Measurements from ENCODE around the gene GRK5. TPM values are rescaled to one million over a fixed set of nuclear protein-coding genes. Genes with fewer than 3 reads are reported as not detected.

The GRK5 gene
- total RNA-seq, 1 experiment from 2014 or later = 58.2 TPM

DNA sequence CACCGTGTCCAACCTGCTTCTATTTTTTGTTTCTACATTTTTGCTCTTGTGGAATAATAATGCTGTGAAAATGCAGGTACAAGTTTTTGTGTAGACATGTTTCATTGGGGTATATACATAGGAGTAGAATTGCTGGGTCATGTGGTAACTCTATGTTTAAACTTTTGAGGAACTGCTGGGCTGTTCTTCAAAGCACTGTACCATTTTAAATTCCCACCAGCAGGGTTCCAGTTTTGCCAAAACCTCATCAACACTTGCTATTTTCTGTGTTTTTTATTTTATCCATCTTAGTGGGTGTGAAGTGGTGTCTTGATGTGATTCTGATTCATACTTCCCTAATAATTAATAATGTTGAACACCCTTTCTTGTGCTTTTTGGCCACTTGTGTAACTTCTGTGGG, 196.6 kb downstream of the GRK5 start:
- no peaks in the 10 kb centered on the region for H3K9me3 ChIP-seq (ENCODE audit: low read depth, low read length, poor library complexity, severe bottlenecking)
- BruUV-seq (replicated peaks) = no TSS peak
- no peaks in the 10 kb centered on the region for H3K4me1 ChIP-seq (ENCODE audit: insufficient read depth, low read length, poor library complexity, severe bottlenecking)
- peaks cover 2% of the 10 kb centered on the region for H3K36me3 ChIP-seq (ENCODE audit: insufficient read depth, low read length, poor library complexity, severe bottlenecking)
- TF ChIP-seq EZH2 (IDR thresholded peaks at IDR 0.05; ENCODE audit: borderline replicate concordance, low read depth, low read length, poor library complexity, severe bottlenecking) = no peak
- TF ChIP-seq, protein P1, sequence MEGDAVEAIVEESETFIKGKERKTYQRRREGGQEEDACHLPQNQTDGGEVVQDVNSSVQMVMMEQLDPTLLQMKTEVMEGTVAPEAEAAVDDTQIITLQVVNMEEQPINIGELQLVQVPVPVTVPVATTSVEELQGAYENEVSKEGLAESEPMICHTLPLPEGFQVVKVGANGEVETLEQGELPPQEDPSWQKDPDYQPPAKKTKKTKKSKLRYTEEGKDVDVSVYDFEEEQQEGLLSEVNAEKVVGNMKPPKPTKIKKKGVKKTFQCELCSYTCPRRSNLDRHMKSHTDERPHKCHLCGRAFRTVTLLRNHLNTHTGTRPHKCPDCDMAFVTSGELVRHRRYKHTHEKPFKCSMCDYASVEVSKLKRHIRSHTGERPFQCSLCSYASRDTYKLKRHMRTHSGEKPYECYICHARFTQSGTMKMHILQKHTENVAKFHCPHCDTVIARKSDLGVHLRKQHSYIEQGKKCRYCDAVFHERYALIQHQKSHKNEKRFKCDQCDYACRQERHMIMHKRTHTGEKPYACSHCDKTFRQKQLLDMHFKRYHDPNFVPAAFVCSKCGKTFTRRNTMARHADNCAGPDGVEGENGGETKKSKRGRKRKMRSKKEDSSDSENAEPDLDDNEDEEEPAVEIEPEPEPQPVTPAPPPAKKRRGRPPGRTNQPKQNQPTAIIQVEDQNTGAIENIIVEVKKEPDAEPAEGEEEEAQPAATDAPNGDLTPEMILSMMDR (conservative IDR thresholded peaks at IDR 0.05; ENCODE audit: low read depth, low read length) = no peak
- ChIA-PET CTCF (no interaction called here), POLR2A (ENCODE audit: low non-redundant PET) (no interaction called here)
- intact Hi-C loops (cut with micrococcal nuclease; ENCODE audit: unreplicated experiment) = no loop called here
- H3K27ac ChIP-seq (ENCODE audit: low read depth, low read length, poor library complexity, severe bottlenecking) = no peak overlapping the region
- DNase-seq (ENCODE audit: low spot score) = no peak
- H3K27me3 ChIP-seq (replicated peaks; ENCODE audit: insufficient read depth, low read depth, low read length, poor library complexity) = no peaks in the 10 kb centered on the region
- no peak overlapping the region for H3K4me3 ChIP-seq (ENCODE audit: low read depth, low read length, poor library complexity, severe bottlenecking)

GRCh38 chr10:119404719-119405519, 197.5 kb downstream of the GRK5 start:
- intact Hi-C loops (cut with micrococcal nuclease; ENCODE audit: unreplicated experiment) = no loop called here
- TF ChIP-seq, protein P1 (conservative IDR thresholded peaks at IDR 0.05; ENCODE audit: low read depth, low read length) = no peak
- TF ChIP-seq EZH2 (IDR thresholded peaks at IDR 0.05; ENCODE audit: borderline replicate concordance, low read depth, low read length, poor library complexity, severe bottlenecking) = no peak
- POLR2A ChIA-PET (ENCODE audit: low non-redundant PET) = no interaction called here
- Histone ChIP-seq H3K4me1 (ENCODE audit: insufficient read depth, low read length, poor library complexity, severe bottlenecking) (no peaks in the 10 kb centered on the region), H3K9me3 (ENCODE audit: low read depth, low read length, poor library complexity, severe bottlenecking) (no peaks in the 10 kb centered on the region), H3K27me3 (replicated peaks; ENCODE audit: insufficient read depth, low read depth, low read length, poor library complexity) (no peaks in the 10 kb centered on the region), H3K4me3 (ENCODE audit: low read depth, low read length, poor library complexity, severe bottlenecking) (no peak overlapping the region), H3K36me3 (ENCODE audit: insufficient read depth, low read length, poor library complexity, severe bottlenecking) (peaks cover 2% of the 10 kb centered on the region), H3K27ac (ENCODE audit: low read depth, low read length, poor library complexity, severe bottlenecking) (no peak overlapping the region)
- DNase-seq (ENCODE audit: low spot score) = no peak
- CTCF ChIA-PET = no interaction called here
- BruUV-seq (replicated peaks) = no TSS peak

DNA sequence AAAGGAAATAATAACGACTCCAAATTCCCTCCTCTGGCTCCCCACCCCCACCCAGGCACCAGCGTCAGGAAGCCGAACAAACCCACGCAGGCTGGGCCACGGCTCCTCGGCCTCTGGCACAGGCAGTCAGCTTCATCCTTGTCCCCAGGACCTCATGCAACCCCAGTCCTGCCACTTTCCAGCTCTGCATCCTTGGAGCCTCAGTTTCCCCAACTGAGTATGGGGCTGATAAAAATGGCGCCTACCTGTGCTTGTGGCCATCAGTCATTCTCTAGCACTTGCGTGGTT, 198.1 kb downstream of the GRK5 start:
- Histone ChIP-seq H3K9me3 (ENCODE audit: low read depth, low read length, poor library complexity, severe bottlenecking) (no peaks in the 10 kb centered on the region), H3K4me1 (ENCODE audit: insufficient read depth, low read length, poor library complexity, severe bottlenecking) (no peaks in the 10 kb centered on the region), H3K4me3 (ENCODE audit: low read depth, low read length, poor library complexity, severe bottlenecking) (no peak overlapping the region), H3K27me3 (replicated peaks; ENCODE audit: insufficient read depth, low read depth, low read length, poor library complexity) (no peaks in the 10 kb centered on the region), H3K27ac (ENCODE audit: low read depth, low read length, poor library complexity, severe bottlenecking) (no peak overlapping the region), H3K36me3 (ENCODE audit: insufficient read depth, low read length, poor library complexity, severe bottlenecking) (peaks cover 2% of the 10 kb centered on the region)
- CTCF ChIA-PET = no interaction called here
- TF ChIP-seq EZH2 (IDR thresholded peaks at IDR 0.05; ENCODE audit: borderline replicate concordance, low read depth, low read length, poor library complexity, severe bottlenecking) = no peak
- TF ChIP-seq, protein P1 (conservative IDR thresholded peaks at IDR 0.05; ENCODE audit: low read depth, low read length) = no peak
- DNase-seq (ENCODE audit: low spot score) = no peak
- POLR2A ChIA-PET (ENCODE audit: low non-redundant PET) = no interaction called here
- no TSS peak for BruUV-seq (replicated peaks)
- intact Hi-C loops (cut with micrococcal nuclease; ENCODE audit: unreplicated experiment) = no loop called here
